Ascending aorta (tissue), 2 donors: Measurements from ENCODE around the gene CARMIL3. TPM values are rescaled to one million over a fixed set of nuclear protein-coding genes. Genes with fewer than 3 reads are reported as not detected.

Experiments used
- DNase-seq, 2 donors: peaks; one replicate each; pipeline ENCODE4 v3.0.0-alpha.2; 2019; ENCODE audit warnings: low spot score in 2 of 2
- H3K27ac ChIP-seq, 2 donors: fragments of 200-600 bp; sonication (generic); one replicate each; pipeline ENCODE4 v1.5.1; 2016 to 2017; ENCODE audit warnings: mild to moderate bottlenecking in 1 of 2
- H3K27me3 ChIP-seq: fragments of 200-600 bp; sonication (generic); one replicate; pipeline ENCODE4 v1.5.1; 2017
- H3K36me3 ChIP-seq, 2 donors: fragments of 200-600 bp; sonication (generic); one replicate each; pipeline ENCODE4 v1.5.1; 2016
- H3K4me1 ChIP-seq, 2 donors: fragments of 200-600 bp; sonication (generic); one replicate each; pipeline ENCODE4 v1.5.1; 2016 to 2017; ENCODE audit warnings: mild to moderate bottlenecking in 1 of 2
- H3K4me3 ChIP-seq, 2 donors: fragments of 200-600 bp; sonication (generic); one replicate each; pipeline ENCODE4 v1.5.1; 2016 to 2017; ENCODE audit warnings: mild to moderate bottlenecking in 1 of 2
- H3K9me3 ChIP-seq, 2 donors: fragments of 200-600 bp; sonication (generic); one replicate each; pipeline ENCODE4 v1.5.1; 2016
- intact Hi-C: fragments of 100-400 bp; cut with DNase I; formaldehyde crosslinking; loops from one replicate; pipeline ENCODE4 v1.15.1; 2023
- total RNA-seq: library from RNA; depleted of rRNA; stranded (reverse); fragments of >200 nt; gene quantifications from one replicate; pipeline ENCODE4 v1.1.0, GENCODE V29; 2016
- TF ChIP-seq, protein P1 (sequence below), 3 experiments: fragments of 200-600 bp in 2 of 3; fragments of 450-650 bp in 1 of 3; sonication (generic) in 2 of 3; IDR thresholded peaks; one replicate each; pipeline ENCODE4 v1.5.1; 2016 to 2019; ENCODE audit warnings: antibody characterized with exemption in 3 of 3, mild to moderate bottlenecking in 1 of 3, moderate library complexity in 1 of 3

The CARMIL3 gene
- total RNA-seq, 1 donor from 2014 or later = not detected

- TF ChIP-seq, protein P1, sequence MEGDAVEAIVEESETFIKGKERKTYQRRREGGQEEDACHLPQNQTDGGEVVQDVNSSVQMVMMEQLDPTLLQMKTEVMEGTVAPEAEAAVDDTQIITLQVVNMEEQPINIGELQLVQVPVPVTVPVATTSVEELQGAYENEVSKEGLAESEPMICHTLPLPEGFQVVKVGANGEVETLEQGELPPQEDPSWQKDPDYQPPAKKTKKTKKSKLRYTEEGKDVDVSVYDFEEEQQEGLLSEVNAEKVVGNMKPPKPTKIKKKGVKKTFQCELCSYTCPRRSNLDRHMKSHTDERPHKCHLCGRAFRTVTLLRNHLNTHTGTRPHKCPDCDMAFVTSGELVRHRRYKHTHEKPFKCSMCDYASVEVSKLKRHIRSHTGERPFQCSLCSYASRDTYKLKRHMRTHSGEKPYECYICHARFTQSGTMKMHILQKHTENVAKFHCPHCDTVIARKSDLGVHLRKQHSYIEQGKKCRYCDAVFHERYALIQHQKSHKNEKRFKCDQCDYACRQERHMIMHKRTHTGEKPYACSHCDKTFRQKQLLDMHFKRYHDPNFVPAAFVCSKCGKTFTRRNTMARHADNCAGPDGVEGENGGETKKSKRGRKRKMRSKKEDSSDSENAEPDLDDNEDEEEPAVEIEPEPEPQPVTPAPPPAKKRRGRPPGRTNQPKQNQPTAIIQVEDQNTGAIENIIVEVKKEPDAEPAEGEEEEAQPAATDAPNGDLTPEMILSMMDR (IDR thresholded peaks at IDR 0.05) = no peak
- H3K9me3 ChIP-seq = no peaks in the 10 kb centered on the region
- intact Hi-C loops = no loop called here
Measured at GRCh38 chr14:24077086-24077485, 25.3 kb downstream of the CARMIL3 start.

GRCh38 chr14:24078146-24078545 lies 26.3 kb downstream of the CARMIL3 start:
- Histone ChIP-seq H3K9me3 (no peaks in the 10 kb centered on the region), H3K36me3 (no peaks in the 10 kb centered on the region), H3K4me1 (peaks cover 4% of the 10 kb centered on the region in 2 donors), H3K4me3 (no peak overlapping the region), H3K27me3 (no peaks in the 10 kb centered on the region), H3K27ac (no peak overlapping the region)
- DNase-seq = no peak
- intact Hi-C loops = no loop called here
- TF ChIP-seq, protein P1 (IDR thresholded peaks at IDR 0.05) = no peak

More at GRCh38 chr14:24077086-24077485, 25.3 kb downstream of the CARMIL3 start:
- Histone ChIP-seq H3K27me3 (no peaks in the 10 kb centered on the region), H3K4me3 (no peak overlapping the region), H3K4me1 (peaks cover 7 to 11% of the 10 kb centered on the region in 2 donors), H3K27ac (no peak overlapping the region), H3K36me3 (no peaks in the 10 kb centered on the region)
- no peak for DNase-seq

DNA sequence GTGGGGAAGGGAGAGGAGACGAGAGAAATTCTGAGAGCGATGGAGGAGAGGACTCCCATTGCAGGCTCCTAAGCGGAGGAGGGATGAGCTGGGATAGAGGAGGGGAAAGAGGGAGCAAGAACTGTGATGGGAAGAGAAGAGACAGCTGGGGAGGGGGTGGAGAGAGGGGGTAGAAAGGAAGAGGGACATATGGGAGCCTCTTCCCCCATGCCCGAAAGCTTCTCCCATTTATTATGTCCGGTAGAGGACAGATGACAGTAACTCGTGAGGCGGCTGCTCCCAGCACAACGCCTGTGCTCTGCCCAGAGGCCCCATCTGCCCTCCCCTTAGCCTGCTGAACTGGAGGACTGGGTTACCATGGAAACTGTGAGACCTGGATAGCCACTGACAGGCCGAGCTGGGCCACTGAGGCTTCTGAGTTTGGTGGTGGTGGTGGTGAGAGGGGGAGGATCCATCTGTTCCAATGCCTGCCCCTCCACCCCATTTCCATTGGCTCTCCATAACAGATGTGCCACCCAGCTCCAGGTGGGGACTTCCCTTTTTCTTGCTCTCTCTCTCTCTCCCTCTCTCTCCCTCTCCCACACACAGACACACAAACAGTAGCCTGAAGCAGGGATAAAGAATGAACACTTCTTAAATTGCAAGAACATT lies 27.8 kb downstream of the CARMIL3 start:
- TF ChIP-seq, protein P1 (IDR thresholded peaks at IDR 0.05) = no peak
- Histone ChIP-seq H3K36me3 (no peaks in the 10 kb centered on the region), H3K27ac (no peak overlapping the region), H3K27me3 (no peaks in the 10 kb centered on the region), H3K4me1 (peaks cover 4% of the 10 kb centered on the region in 2 donors), H3K4me3 (no peak overlapping the region), H3K9me3 (no peaks in the 10 kb centered on the region)
- intact Hi-C loops = no loop called here
- DNase-seq = no peak

DNA sequence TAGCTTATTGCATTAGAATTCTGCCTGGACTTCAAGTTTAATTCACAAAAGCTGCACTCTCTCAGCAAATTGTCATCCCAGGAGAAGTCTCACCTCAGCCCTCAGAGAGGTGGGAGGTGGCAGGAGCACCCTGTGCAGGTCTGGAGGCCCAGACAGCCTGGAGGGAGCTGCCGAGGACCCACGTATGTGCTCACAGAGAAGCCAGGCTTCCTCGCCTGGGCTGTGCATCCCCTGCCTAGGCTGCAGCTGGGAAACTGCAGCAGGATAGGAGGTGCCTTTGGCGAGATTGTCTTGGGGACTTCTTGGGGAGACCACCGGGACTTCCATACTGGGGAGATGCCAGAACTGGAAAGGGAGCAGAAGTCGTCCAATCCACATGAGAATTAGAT lies 28.3 kb downstream of the CARMIL3 start:
- H3K36me3 ChIP-seq = no peaks in the 10 kb centered on the region
- H3K4me1 ChIP-seq = peaks cover 4% of the 10 kb centered on the region in 2 donors
- no peaks in the 10 kb centered on the region for H3K9me3 ChIP-seq
- H3K27ac ChIP-seq = no peak overlapping the region
- H3K4me3 ChIP-seq = no peak overlapping the region
- no peak for DNase-seq
- TF ChIP-seq, protein P1 (IDR thresholded peaks at IDR 0.05) = no peak
- no peaks in the 10 kb centered on the region for H3K27me3 ChIP-seq
- intact Hi-C loops = no loop called here

DNA sequence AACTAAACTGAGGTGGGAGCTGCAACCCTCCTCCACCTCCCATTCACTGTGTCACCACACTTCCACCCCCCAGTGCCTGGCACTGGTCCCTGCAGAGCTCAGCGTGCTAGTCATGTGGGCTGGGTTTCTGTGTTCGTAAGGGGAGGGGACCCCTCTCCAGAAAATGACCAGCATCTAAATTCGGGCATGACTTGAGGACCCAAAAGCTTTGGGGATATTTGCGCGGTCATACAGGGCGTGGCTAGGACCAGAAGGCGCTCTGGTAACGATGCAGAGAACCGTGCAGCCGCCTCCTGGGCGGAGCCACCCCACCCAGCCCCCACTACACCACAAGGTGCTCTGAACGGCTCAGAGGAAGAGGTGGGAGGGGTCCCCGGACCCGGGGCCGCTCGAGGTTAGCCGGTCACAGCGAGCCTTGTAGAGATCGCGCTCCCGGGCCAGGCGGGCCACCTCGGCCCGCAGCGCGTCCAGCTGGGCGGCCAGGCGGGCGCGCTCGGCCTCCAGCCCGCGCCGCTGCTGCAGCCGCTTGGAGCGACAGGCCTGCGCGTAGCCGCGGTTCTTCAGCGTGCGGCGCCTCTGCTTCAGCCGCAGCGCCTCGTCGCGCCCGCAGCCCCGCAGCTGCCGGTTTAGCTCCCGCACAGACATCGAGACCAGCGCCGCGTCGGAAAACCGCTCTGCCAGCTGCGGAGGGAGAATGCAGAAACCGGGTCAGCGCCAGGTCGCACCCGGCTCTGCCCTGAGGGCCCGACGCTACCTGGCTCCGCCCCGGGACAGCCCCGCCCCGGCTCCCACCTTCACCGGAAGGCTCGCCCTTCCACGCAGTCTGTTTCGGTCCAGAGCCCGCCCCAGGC lies 29.3 kb downstream of the CARMIL3 start:
- Histone ChIP-seq H3K4me1 (peaks cover 4% of the 10 kb centered on the region in 2 donors), H3K27ac (no peak overlapping the region), H3K9me3 (no peaks in the 10 kb centered on the region), H3K4me3 (peak overlapping the region; percentile 74 to 82), H3K27me3 (no peaks in the 10 kb centered on the region), H3K36me3 (no peaks in the 10 kb centered on the region)
- TF ChIP-seq, protein P1 (IDR thresholded peaks at IDR 0.05) = no peak
- peak in 1 of 2 donors; percentile 74 for DNase-seq
- intact Hi-C loops = no loop called here
